ENCODE results near the gene TMEM198. TPM values are rescaled to one million over a fixed set of nuclear protein-coding genes. Genes with fewer than 3 reads are reported as not detected.

The TMEM198 gene
- total and polyA plus RNA-seq, 2 experiments from 2014 or later = 8.0 to 10.4 TPM

DNA sequence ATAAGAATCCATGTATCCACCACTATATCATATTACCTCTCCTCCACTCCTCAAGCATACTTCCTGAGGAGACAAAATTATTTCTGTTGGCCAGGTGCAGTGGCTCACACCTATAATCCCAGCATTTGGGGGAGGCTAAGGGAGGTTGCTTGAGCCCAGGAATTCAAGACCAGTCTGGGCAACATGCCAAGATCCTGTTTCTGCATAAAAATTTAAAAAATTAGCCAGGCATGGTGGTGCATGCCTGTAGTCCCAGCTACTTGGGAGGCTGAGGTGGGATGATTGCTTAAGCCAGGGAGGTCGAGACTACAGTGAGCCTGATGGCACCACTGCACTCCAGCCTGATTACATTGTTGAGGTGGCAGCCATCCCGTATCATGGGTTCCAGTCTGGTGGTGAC lies 37.5 kb downstream of the TMEM198 start:
- Histone ChIP-seq H3K27ac (no peak overlapping the region), H3K4me3 (no peak overlapping the region), H3K4me2 (no peak overlapping the region), H3K9me2 (replicated peaks; ENCODE audit: insufficient read depth) (no peaks in the 10 kb centered on the region), H3K27me3 (no peaks in the 10 kb centered on the region), H3K4me1 (ENCODE audit: insufficient read depth) (peaks cover 4% of the 10 kb centered on the region), H3K79me2 (no peaks in the 10 kb centered on the region), H4K20me1 (ENCODE audit: insufficient read depth, poor library complexity, severe bottlenecking) (no peaks in the 10 kb centered on the region), H3K9me3 (ENCODE audit: low read depth) (no peaks in the 10 kb centered on the region), H2AFZ (no peak overlapping the region), H3K36me3 (replicated peaks; ENCODE audit: insufficient read depth, low read depth) (no peaks in the 10 kb centered on the region)
- TF ChIP-seq EZH2 (IDR thresholded peaks at IDR 0.05; ENCODE audit: borderline replicate concordance) (no peak), EZH2phosphoT487 (IDR thresholded peaks at IDR 0.05; ENCODE audit: low read depth, severe bottlenecking, unreplicated experiment) (no peak)
- TF ChIP-seq, protein P1, sequence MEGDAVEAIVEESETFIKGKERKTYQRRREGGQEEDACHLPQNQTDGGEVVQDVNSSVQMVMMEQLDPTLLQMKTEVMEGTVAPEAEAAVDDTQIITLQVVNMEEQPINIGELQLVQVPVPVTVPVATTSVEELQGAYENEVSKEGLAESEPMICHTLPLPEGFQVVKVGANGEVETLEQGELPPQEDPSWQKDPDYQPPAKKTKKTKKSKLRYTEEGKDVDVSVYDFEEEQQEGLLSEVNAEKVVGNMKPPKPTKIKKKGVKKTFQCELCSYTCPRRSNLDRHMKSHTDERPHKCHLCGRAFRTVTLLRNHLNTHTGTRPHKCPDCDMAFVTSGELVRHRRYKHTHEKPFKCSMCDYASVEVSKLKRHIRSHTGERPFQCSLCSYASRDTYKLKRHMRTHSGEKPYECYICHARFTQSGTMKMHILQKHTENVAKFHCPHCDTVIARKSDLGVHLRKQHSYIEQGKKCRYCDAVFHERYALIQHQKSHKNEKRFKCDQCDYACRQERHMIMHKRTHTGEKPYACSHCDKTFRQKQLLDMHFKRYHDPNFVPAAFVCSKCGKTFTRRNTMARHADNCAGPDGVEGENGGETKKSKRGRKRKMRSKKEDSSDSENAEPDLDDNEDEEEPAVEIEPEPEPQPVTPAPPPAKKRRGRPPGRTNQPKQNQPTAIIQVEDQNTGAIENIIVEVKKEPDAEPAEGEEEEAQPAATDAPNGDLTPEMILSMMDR (IDR thresholded peaks at IDR 0.05; ENCODE audit: poor library complexity) = no peak
- no peak for DNase-seq (ENCODE audit: low spot score)
- WGBS (ENCODE audit: low lambda C conversion rate, missing lambda C conversion rate) = 79% methylated on average over 2 of the region's 2 CpGs

DNA sequence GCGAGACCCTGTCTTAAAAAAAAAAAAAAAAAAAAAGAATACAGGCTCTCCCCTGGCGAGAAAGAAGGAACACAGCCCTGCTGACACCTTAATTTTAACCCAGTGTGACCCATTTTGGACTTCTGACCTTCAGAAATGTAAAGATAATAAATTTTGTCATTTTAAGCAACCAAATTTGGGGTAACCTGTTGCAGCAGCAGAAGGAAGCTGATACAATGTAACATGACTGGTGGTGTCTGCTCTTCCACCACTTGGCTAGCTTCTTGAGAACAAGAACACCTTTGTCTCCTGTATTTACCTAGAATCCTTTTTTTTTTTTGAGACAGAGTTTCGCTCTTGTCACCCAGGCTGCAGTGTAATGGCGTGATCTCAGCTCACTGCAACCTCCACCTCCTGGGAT lies 47.3 kb downstream of the TMEM198 start:
- 59% methylated on average over 4 of the region's 4 CpGs for WGBS (ENCODE audit: low lambda C conversion rate, missing lambda C conversion rate)
- Histone ChIP-seq H3K4me3 (no peak overlapping the region), H3K27me3 (no peaks in the 10 kb centered on the region), H2AFZ (no peak overlapping the region), H3K4me2 (no peak overlapping the region), H3K4me1 (ENCODE audit: insufficient read depth) (peaks cover 14% of the 10 kb centered on the region), H3K27ac (no peak overlapping the region), H4K20me1 (ENCODE audit: insufficient read depth, poor library complexity, severe bottlenecking) (no peaks in the 10 kb centered on the region), H3K36me3 (replicated peaks; ENCODE audit: insufficient read depth, low read depth) (no peaks in the 10 kb centered on the region), H3K79me2 (no peaks in the 10 kb centered on the region), H3K9me2 (replicated peaks; ENCODE audit: insufficient read depth) (no peaks in the 10 kb centered on the region), H3K9me3 (ENCODE audit: low read depth) (no peaks in the 10 kb centered on the region)
- TF ChIP-seq EZH2phosphoT487 (IDR thresholded peaks at IDR 0.05; ENCODE audit: low read depth, severe bottlenecking, unreplicated experiment) (no peak), EZH2 (IDR thresholded peaks at IDR 0.05; ENCODE audit: borderline replicate concordance) (no peak)
- TF ChIP-seq, protein P1 (IDR thresholded peaks at IDR 0.05; ENCODE audit: poor library complexity) = no peak
- no peak for DNase-seq (ENCODE audit: low spot score)

DNA sequence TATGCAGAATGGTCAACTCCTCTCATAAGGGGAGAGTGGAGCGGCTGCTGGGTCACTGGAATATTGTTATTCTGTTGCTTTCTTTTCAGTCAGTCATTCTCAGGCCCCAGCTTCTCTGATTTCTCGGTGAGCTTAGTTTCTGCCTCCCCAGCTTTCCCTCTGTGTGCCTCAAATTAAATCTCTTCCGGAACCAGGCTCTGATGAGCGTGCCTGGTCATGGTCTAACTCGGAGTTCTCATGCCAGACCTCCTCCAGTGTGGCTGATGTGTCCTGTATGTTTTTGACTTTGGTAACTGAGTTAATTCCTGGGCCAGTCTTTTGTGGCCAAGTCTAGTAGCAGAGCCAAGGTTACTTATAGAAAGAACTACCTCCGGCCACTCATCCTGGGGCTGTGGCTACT lies 48.9 kb downstream of the TMEM198 start:
- Histone ChIP-seq H3K4me2 (no peak overlapping the region), H2AFZ (no peak overlapping the region), H3K27me3 (no peaks in the 10 kb centered on the region), H3K4me1 (ENCODE audit: insufficient read depth) (peaks cover 18% of the 10 kb centered on the region), H3K9me2 (replicated peaks; ENCODE audit: insufficient read depth) (no peaks in the 10 kb centered on the region), H4K20me1 (ENCODE audit: insufficient read depth, poor library complexity, severe bottlenecking) (no peaks in the 10 kb centered on the region), H3K27ac (no peak overlapping the region), H3K36me3 (replicated peaks; ENCODE audit: insufficient read depth, low read depth) (no peaks in the 10 kb centered on the region), H3K9me3 (ENCODE audit: low read depth) (no peaks in the 10 kb centered on the region), H3K4me3 (no peak overlapping the region), H3K79me2 (no peaks in the 10 kb centered on the region)
- 75% methylated on average over 6 of the region's 6 CpGs for WGBS (ENCODE audit: low lambda C conversion rate, missing lambda C conversion rate)
- DNase-seq (ENCODE audit: low spot score) = no peak
- TF ChIP-seq, protein P1 (IDR thresholded peaks at IDR 0.05; ENCODE audit: poor library complexity) = no peak
- TF ChIP-seq EZH2phosphoT487 (IDR thresholded peaks at IDR 0.05; ENCODE audit: low read depth, severe bottlenecking, unreplicated experiment) (no peak), EZH2 (IDR thresholded peaks at IDR 0.05; ENCODE audit: borderline replicate concordance) (no peak)

DNA sequence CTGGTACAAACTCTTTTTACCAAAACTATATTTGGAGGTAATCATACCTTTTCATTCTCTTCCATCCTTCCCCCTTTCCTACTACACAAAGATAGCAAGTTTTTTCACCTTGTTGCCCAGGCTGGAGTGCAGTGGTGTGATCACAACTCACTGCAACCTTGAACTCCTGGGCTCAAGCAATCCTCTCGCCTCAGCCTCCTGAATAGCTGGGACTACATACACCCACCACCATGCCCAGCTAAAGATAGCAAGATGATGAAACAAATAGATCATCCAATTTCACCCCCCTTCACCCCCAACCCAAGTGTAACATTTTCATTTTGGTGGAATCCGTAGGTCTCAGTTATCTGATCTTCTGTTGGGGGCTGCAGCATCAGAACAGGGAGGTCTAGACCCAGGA lies 49.3 kb downstream of the TMEM198 start:
- Histone ChIP-seq H4K20me1 (ENCODE audit: insufficient read depth, poor library complexity, severe bottlenecking) (no peaks in the 10 kb centered on the region), H3K4me1 (ENCODE audit: insufficient read depth) (peaks cover 18% of the 10 kb centered on the region), H2AFZ (no peak overlapping the region), H3K79me2 (no peaks in the 10 kb centered on the region), H3K9me3 (ENCODE audit: low read depth) (no peaks in the 10 kb centered on the region), H3K27ac (no peak overlapping the region), H3K4me3 (no peak overlapping the region), H3K27me3 (no peaks in the 10 kb centered on the region), H3K36me3 (replicated peaks; ENCODE audit: insufficient read depth, low read depth) (no peaks in the 10 kb centered on the region), H3K4me2 (no peak overlapping the region), H3K9me2 (replicated peaks; ENCODE audit: insufficient read depth) (no peaks in the 10 kb centered on the region)
- no peak for DNase-seq (ENCODE audit: low spot score)
- WGBS (ENCODE audit: low lambda C conversion rate, missing lambda C conversion rate) = 94% methylated on average over 2 of the region's 2 CpGs
- TF ChIP-seq, protein P1 (IDR thresholded peaks at IDR 0.05; ENCODE audit: poor library complexity) = no peak
- TF ChIP-seq EZH2phosphoT487 (IDR thresholded peaks at IDR 0.05; ENCODE audit: low read depth, severe bottlenecking, unreplicated experiment) (no peak), EZH2 (IDR thresholded peaks at IDR 0.05; ENCODE audit: borderline replicate concordance) (no peak)
